HG03457 (cell line): ENCODE data around the gene PSENEN.
"Not testable (repeated sequence)": the region's sequence is repeated elsewhere in the genome, so short reads cannot be mapped to it uniquely, and the experiment has no call there.

Experiments used
- ATAC-seq: cut with Tn5 transposase; IDR thresholded peaks from one replicate; pipeline ENCODE4 v1.9.1; 2021; ENCODE audit warnings: moderate number of reproducible peaks; ENCODE audit not compliant: unreplicated experiment

The PSENEN gene

DNA sequence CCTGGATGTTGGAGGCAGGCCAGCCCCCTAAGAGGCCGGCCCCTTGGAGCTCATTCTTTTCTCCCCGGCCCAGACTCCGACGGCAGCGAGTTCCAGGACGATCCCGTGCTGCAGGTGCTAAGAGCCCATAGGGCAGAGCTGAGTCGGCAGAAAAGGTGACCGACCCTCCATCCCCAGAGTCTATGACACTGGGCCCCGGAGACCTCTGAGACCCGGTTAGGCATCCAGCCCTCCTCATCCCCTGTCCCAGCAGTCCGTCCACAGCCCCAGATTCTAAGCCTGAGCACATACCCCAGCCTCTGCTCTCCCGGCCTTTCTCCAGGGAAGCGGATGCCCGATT is 22.6 kb downstream of the PSENEN start:
- ATAC-seq: no peak

DNA sequence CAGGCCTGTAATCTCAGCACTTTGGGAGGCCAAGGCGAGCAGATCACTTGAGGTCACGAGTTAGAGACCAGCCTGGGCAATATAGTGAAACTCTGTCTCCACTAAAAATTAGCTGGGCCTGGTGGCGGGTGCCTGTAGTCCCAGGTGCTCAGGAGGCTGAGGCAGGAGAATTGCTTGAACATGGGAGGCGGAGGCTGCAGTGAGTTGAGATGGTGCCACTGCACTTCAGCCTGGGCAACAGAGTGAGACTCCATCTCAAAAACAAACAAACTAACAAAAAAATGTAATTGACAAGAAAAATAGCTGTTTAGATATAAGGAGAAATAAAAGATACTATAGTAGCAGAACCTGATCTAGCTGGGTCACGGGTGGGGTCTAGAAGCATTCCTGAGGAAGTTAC is 26.9 kb downstream of the PSENEN start:
- not testable (repeated sequence) for ATAC-seq

DNA sequence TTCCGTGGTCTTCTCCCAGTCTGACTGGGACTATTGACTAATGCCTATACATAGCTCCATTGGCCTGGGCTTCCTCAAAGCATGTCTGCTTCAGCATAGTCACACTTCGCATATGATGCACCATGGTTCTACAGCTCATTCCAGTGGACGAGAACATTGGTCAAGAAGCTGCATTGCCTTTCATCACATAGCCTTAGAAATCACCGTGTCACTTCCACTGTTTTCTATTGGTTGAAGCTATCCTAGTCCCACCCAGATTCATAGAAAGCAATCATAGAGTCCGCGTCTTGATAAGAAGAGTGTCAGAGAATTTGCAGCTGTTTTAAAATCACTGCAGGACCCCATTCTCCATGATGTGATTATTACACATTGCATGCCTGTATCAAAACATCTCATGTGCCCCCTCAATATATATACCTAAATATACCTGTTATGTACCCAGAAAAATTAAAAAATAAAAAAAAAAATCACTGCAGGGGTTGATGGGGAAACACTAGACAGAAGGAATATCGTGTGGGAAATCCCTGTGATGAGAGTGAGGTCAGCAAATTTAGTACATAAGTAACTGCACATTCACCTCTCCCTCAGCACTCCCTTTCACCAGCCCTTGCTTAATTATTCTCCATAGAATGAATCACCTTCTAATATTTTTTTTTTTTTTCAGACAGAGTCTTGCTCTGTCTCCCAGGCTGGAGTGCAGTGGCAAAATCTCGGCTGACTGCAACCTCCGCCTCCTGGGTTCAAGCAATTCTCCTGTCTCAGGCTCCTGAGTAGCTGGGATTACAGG is 27.8 kb downstream of the PSENEN start:
- ATAC-seq: no peak

DNA sequence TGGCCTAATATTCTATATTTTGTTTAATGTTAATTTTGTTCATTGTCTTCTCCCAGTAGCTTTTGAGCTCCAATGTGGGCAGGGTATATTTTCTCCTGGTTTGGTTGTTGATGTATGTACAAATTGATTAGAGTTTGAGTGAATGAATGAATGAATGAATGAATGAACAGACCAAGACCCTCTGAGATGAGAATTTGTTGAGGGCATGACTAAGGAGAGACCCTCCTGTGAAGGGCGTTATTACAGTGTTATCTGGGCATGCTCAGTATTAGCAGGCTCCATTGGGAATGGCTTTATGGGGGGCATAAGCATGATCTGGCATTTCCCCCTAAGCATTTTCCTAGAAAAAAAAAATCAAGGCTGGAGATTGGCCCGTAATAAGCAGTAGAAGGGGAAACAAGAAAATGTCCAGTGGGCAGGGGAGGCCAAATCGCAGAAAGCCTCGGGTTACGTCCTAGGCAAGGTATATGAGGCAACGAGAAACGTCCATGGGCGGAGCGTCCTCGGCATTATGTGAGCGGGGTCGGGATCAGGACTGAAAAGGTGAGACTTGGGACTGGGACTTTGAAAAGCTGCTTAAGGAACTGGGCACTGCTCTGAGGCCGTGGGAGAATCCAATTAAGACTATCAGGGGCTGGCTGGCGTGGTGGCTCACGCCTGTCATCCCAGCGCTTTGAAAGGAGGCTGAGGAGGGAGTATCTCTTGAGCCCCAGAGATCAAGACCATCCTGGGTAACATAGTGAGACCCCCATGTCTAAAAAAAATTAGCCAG is 29.0 kb downstream of the PSENEN start:
- ATAC-seq: no peak

DNA sequence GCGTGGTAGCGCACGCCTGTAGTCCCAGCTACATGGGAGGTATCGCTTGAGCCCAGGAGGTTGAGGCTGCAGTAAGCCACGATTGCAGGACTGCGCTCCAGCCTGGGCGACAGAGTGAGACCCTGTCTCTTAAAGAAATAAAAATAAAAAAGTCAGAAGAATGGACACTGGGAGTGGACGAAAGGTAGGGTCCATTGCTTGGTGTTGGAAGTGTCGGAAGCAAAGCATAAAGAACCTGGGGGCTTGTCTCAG is 29.5 kb downstream of the PSENEN start:
- no peak for ATAC-seq

DNA sequence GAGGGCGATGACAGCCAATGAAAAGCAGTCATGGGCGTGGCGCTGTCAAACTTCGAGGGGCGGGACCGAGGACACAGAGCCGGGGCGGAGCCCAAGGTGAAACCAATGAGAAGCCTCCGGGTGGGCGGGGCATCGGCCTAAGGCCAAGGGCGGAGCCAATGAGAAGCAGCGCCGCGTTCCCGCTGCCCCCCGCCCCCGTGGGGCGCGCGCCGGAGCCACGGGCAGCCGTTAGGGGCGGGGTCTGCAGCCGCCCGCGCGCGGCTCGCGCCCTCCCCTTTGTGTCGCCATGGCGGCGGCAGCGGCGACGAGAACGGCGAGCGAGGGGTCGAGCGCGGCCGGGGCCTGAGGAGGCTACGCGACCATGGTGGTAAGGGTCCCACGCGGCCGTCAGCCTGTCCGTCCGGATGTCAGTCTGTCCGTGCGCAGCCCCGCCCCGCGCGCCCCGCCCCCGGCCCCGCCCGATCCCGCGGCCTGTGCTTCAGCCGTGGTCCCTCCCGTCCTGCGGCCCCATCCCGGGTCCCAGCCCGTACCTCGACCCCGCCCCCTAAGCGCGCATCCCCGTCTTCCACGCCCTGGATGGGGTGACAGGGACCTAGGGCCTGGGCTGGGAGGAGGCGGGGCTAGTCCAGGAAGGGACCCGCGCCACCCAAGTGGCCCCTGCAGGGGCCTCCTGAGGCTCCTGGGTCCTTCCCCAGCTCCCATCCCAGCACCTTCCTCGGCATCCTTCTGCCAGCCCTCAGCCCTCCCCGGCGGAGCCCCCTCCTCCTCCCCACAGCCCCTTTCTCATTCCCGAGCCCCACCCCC is 30.0 kb downstream of the PSENEN start, which contains the start of gene ARHGAP33:
ARHGAP33 (plus strand) TSS at position 267 of the 804 bp plus-strand sequence; CDS start at position 362, 95 bp downstream.
- peak; percentile 82 for ATAC-seq

DNA sequence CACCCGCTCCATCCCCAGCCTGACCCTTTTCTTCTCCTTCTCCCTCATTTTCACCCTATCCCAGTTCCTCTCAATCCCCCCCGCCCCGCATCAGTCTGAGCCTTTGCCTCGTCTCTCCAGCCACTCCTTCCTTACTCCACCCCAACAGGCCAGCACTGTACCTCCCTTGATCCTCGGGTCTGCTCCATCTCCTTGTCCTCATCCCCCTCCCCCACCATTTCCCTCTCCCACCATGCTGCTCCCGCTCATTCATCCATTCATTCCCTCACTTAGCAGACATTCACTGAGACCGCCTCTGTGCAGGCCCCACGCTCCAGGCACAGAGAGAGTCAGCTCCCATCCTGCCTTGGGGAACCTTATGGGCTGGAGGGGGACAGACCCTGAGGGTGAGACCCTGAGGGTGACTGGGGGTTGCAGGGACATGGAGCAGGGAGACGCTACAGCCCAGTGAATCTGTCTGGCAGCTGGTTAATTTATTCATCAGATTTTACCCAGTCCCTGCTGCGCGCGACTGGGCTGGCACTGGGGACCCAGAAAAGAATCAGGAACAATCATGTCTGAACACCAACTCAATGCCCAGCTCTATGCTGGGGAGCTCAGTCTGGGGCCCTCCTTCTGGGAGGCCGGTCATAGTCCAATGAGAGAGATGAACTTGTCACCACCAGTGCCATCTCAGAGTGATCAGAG is 30.8 kb downstream of the PSENEN start:
- no peak for ATAC-seq

DNA sequence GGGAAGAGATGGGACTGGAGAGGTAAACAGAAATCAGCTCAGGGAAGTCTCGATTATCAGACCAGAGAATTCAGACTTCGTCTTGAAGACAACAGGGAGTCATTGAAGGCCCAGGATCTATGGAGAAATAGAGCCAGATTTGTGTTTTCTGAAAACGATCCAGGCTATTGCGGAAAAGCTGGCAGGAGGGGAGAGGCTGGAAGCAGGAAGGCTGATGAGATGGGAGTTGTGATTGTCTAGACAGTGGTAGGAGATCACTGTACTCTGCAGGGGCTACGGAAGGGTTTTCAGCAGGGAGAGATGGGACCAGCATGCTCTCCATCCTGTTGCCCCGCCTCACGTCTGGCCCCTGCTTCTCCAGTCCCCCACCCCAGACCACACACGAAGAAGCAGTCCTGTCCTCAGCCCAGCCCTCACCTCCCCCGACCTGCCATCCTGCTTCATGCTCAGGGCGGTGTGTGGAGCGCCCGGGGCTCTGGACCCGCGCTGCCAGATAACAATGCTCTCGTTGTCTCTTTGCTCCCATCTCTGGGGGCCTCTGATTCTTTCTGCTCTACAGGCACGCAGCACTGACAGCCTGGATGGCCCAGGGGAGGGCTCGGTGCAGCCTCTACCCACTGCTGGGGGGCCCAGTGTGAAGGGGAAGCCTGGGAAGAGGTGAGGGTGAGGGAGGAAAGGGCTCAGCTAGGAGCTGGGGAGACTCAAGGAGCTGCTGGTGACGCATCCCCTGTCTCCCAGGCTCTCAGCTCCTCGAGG is 31.8 kb downstream of the PSENEN start:
- ATAC-seq: no peak

DNA sequence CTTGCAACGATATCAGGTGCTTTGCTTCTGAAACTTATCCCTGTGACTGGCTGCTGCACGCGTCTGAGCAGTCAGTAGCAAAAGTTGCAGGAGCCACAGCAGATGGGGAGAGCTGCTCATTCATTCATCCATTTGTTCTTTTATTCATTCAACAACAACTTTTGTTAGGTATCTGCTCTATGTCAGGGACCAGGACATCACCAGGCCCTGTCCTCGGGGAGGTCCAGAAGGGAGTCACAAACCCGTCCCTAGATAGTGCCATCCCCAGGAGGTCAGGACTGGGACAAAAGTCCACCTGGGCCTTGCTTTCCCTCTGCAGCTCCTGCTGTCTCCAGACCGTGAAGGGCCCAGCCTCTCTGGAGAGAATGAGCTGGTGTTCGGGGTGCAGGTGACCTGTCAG is 32.5 kb downstream of the PSENEN start:
- ATAC-seq: no peak

DNA sequence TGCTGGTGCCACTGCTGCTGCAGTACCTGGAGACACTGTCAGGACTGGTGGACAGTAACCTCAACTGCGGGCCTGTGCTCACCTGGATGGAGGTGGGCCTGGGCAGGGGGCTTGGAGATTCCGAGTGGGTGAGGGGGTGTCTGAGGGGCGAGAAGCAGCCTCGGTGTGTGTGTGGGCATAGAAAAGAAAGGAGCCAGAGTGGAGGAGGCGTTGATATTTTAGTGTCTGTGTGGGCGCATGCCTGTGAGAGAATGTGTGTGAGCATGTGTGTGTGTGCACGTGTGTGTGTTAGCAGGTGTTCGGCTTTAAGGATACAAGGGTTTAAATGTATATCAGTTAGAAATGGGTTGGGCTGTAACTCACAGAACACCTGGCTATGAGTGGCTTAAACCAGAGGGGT is 33.6 kb downstream of the PSENEN start:
- no peak for ATAC-seq

DNA sequence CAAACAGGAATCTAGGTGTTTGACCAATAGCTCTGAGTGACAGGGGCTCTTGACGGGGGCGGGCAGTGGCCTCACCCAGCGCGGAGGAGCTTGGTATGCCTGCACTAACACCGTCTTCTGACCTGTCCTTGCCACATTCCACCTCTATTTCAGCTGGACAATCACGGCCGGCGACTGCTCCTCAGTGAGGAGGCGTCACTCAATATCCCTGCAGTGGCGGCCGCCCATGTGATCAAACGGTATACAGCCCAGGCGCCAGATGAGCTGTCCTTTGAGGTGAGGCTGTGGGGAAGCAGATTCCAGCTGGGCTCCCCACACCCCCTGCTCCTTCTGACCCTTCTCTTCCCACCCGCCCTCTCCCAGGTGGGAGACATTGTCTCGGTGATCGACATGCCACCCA is 34.6 kb downstream of the PSENEN start:
- ATAC-seq: no peak

DNA sequence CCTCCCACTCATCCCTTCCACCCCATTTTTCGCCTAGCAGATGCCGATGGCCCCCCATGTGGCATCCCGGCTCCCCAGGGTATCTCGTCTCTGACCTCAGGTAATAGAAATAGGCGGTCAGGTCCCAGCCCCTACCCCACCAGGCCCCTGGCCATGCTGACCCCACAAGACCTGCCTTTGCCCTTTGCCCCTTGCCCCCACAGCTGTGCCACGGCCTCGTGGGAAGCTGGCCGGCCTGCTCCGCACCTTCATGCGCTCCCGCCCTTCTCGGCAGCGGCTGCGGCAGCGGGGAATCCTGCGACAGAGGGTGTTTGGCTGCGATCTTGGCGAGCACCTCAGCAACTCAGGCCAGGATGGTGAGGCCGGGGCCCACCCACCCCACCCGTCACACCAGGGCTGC is 35.3 kb downstream of the PSENEN start:
- ATAC-seq: no peak

DNA sequence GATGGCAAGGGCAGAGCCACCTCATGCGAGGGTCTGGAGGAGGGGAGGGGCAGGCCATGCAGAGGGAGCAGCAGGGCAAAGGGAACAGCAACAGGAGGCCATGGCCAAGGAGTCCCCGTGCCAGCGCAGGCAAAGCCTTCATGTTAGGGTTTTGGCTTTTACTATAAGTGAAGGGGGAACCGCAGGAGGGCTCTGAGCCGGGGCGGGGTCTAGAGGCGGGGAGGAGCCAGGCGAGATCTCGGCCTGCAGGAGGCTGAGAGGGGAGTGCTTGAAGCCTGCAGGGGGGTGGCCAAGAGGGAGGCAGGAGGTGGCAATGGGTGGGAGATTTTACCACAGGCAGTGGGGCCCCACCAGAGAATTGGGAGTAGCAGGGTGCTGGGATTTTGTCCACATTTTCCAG is 36.2 kb downstream of the PSENEN start:
- ATAC-seq: no peak

DNA sequence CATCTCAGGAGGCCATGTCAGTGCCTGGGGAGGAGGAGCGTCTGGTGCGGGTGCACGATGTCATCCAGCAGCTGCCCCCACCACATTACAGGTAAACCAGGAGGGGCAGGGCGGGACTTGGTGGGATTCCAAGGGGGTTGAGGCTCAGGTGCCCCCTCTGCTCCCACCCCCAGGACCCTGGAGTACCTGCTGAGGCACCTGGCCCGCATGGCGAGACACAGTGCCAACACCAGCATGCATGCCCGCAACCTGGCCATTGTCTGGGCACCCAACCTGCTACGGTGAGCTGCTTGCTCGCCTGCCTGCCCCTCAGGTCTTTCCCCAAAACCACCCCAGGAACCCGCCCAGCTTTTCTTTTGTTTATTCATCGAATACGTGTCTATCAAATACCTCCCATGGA is 37.1 kb downstream of the PSENEN start:
- no peak for ATAC-seq

DNA sequence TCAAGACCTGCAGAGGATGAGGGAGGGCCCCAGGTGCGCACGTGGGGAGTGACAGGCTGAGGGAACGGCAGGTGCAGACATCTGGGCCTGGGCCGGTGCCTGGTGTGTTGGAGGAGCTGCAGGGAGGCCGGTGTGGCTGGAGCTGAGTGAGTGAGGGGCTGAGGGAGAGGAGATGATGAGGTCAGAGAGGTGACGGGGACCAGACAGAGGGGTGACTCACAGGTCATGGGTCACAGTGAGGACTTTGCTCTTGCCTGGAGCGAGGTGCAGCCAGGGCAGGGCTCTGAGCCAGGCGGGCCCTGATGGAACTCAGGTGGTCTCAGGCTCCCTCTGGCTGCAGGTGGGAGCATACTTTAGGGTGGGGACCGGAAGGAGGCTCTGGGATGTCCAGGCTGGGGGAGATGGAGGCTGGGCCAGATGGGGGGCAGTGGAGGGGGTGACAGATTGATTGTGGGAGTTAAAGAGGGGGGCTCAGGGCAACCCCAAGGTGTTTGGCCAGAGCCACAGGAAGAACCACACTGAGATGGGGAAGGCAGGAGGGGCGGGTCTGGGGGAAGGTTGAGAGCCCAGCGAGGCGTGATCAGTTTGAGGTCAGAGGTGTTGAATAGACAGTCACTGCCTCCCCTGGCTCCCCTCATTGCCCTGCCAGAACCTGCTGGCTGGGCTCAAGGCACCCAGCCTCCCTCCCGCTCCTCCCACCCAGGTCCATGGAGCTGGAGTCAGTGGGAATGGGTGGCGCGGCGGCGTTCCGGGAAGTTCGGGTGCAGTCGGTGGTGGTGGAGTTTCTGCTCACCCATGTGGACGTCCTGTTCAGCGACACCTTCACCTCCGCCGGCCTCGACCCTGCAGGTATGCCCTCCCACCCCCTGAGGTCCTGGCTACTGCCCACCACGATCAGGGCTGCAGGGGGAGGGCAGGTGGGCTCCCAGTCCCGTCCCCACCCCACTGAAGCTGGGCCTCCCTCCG is 38.3 kb downstream of the PSENEN start:
- no peak for ATAC-seq

DNA sequence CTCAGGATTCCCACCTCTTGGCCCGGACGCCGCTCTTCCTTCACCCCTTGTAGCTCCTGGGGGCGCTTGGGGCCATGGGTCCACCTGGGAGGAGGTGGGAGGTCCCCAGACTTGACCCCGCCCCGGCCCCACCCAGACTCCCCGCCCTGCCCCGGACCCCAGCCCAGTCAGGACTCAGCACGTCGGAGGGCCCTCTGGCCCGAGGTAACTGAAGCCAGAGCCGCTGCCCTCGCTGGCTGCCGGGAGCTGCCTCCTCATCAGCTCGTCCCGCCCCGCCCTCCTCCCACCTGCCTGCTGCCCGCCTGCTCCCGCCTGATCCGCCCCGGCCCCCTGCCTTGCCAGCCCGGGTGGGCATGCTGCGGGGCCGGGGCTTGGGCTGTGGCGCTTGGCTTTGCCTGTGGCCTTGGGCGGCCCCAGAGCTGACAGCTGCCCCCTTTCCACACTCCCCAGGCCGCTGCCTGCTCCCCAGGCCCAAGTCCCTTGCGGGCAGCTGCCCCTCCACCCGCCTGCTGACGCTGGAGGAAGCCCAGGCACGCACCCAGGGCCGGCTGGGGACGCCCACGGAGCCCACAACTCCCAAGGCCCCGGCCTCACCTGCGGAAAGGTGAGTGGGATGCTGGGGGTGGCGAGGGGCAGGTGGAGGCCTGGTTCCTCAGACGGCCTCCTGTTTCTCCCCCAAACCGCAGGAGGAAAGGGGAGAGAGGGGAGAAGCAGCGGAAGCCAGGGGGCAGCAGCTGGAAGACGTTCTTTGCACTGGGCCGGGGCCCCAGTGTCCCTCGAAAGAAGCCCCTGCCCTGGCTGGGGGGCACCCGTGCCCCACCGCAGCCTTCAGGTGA is 39.3 kb downstream of the PSENEN start:
- ATAC-seq: no peak

DNA sequence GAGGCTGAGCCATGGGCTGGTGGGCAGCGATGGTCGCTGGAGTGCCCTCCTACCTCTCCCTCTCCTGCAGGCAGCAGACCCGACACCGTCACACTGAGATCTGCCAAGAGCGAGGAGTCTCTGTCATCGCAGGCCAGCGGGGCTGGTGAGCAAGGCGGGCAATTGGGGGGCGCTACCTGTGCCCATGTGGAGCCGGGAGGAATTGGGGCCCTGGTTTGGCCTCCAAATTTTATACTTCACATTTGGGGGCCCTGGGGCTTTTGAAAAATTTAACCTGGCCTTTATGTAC is 39.8 kb downstream of the PSENEN start:
- no peak for ATAC-seq

DNA sequence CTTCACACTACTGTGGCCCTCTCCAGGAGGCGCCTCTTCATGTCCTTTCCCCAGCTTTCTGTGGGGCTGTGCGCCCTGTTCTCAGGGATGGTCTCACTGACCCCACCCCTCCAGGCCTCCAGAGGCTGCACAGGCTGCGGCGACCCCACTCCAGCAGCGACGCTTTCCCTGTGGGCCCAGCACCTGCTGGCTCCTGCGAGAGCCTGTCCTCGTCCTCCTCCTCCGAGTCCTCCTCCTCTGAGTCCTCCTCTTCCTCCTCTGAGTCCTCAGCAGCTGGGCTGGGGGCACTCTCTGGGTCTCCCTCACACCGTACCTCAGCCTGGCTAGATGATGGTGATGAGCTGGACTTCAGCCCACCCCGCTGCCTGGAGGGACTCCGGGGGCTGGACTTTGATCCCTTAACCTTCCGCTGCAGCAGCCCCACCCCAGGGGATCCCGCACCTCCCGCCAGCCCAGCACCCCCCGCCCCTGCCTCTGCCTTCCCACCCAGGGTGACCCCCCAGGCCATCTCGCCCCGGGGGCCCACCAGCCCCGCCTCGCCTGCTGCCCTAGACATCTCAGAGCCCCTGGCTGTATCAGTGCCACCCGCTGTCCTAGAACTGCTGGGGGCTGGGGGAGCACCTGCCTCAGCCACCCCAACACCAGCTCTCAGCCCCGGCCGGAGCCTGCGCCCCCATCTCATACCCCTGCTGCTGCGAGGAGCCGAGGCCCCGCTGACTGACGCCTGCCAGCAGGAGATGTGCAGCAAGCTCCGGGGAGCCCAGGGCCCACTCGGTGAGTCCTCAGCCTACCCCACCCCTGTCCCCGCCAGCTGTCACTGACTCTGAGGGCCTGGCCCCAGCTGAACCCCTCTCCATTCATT is 41.1 kb downstream of the PSENEN start:
- no peak for ATAC-seq
